ENCODE results near the gene CNPY2.

- TF ChIP-seq CTCF (IDR thresholded peaks at IDR 0.05) (no peak), REST (IDR thresholded peaks at IDR 0.05) (no peak), TFCP2L1 (CRISPR knock-in tag; IDR thresholded peaks at IDR 0.05) (no peak)
Observed at GRCh38 chr12:56321027-56321426, 5.2 kb upstream of the CNPY2 start.

Measured in A549 (cell line).